Right lobe of liver (tissue), 4 donors: ENCODE measurements around the gene GRM7.

Experiments used
- CTCF ChIP-seq, 4 donors: fragments of 200-600 bp in 3 of 4; fragments of 450-650 bp in 1 of 4; IDR thresholded peaks; one replicate each; pipeline versions ENCODE4 v1.5.1 to v1.8.0; 2016 to 2022; ENCODE audit warnings: antibody characterized with exemption in 4 of 4, mild to moderate bottlenecking in 2 of 4
- POLR2A ChIP-seq: fragments of 450-650 bp; IDR thresholded peaks from one replicate; pipeline ENCODE4 v1.6.1; 2017; ENCODE audit warnings: antibody characterized with exemption, mild to moderate bottlenecking
- donor health status: DM: no; HTN: no; CAD: no.
- donor health status: DM: no; HTN: no; CAD: no.
- donor health status: DM: no; HTN: yes; CAD: no.

- TF ChIP-seq CTCF (IDR thresholded peaks at IDR 0.05), result no peak
- no peak for TF ChIP-seq POLR2A
Observed at GRCh38 chr3:7280318-7280717, 419.4 kb downstream of the GRM7 start.
